GM18907 (cell line): ENCODE results near the gene CCDC136.

Source experiments
- ATAC-seq: cut with Tn5 transposase; IDR thresholded peaks from one replicate; pipeline ENCODE4 v1.9.1; 2021; ENCODE audit warnings: mild to moderate bottlenecking, moderate library complexity; ENCODE audit not compliant: unreplicated experiment

CCDC136 gene

DNA sequence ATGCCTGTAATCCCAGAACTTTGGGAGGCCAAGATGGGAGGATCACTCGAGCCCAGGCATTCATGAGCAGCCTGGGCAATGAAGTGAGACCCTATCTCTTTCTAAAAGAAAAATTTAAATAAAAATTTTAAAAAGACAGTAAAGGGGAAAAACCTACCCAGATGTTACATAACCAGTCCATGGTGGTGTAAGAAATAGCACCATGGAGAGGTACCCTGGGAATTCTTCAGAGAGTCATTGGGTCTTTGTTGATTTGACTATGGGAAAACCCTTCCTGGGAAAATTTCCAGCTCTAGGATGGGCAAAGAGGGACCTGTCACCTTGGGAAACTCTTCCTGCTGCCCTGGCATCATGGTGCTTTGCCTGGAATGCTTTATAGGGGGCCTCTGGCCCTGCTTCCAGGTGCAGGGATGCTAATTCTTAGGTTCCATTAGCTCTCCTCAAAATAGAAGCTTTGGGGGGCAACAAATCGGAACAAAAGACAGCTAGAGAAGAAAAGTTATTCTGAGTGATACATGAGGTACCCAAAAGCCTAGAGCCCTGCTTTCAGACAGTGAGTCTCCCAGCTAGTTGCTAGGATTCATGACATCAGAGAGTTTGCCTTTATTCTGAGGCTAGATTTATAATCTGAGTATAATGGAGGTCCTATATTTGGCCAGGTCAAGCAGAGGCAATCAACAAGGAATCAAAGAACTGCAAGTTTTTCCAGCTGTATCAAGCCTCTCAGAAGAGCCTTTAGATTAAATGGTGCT, 10.1 kb downstream of the CCDC136 start:
- ATAC-seq = no peak

DNA sequence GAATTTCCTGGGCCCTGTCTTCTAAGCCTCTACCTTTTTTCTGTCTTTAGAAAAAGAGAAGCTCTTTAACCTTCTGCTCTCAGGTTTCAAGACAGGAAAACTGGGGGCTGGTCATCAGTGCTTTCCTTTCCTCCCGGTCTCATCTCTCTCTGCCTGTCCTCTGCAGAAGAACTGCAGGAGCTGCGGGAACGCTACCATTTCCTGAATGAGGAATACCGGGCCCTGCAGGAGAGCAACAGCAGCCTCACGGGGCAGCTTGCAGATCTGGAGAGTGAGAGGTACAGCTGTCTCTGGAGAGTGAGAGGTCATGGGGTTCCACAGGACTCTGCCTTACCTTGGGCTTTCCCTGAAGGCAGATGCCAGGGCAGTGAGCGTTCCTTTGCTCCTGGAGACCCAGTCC, 12.7 kb downstream of the CCDC136 start:
- ATAC-seq = no peak

DNA sequence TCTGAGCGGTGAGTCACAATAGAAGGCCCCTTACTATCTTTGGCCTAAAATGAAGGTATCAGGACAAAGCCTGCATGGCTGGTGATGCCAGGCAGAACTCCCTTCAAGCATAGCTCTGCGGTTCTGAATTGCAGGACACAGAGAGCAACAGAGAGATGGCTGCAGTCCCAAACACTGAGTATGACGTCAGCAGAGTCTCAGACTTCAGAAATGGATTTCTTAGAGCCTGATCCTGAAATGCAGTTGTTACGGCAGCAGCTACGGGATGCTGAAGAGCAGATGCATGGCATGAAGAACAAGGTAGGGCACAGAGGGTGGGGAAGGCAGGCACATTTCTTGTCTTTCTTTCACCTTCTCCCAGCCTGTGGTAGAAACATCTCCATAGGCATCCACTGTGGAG, 13.5 kb downstream of the CCDC136 start:
- no peak for ATAC-seq

DNA sequence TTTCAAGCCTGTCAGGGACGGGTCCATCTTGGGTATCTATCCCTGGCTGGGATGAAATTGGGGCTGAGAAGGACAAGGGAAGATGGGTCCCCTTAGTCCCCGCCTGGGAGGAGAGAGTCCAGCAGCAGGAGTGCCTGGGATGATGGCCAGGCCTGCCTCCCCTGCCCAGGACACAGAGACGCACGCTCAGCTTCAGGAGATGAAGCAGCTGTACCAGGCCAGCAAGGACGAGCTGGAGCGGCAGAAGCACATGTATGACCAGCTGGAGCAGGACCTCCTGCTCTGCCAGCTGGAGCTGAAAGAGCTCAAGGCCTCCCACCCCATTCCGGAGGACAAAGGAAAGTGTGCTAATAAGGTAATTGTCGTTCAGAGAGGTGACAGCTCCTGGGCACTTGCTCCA, 15.4 kb downstream of the CCDC136 start:
- no peak for ATAC-seq

DNA sequence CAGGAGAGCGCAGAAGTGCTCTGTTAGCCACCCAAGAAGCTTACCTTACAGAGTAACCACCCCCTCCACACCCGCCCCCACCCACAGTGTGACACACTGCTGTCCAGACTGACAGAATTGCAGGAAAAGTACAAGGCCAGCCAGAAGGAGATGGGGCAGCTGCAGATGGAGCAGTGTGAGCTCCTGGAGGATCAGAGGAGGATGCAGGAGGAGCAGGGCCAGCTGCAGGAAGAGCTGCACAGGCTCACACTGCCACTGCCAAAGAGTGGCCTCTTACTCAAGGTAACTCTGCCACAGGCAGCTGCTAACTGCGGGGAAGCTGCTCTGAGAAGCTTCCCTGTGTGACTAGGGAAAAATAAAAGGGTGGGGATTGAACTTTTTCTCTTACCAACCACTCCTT, 17.6 kb downstream of the CCDC136 start:
- no peak for ATAC-seq

DNA sequence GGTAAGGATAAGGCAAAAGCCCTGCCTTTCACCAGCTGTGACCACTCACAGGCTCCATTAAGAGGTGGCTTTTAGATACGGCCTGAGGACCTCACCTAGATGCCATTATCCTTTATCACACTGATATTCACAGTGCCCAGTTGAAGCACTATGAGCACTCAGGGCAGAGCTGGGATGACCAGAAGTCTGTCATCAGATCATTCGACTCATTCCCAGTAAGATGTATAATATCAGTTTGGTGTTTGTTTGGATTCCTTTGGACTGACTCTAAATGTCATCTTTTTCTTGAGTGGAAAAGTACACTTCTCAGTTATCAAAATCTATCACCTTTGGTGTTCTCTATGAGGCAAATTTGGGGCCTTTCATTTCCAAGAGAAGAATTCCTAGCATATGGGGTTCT, 18.7 kb downstream of the CCDC136 start:
- ATAC-seq = no peak

DNA sequence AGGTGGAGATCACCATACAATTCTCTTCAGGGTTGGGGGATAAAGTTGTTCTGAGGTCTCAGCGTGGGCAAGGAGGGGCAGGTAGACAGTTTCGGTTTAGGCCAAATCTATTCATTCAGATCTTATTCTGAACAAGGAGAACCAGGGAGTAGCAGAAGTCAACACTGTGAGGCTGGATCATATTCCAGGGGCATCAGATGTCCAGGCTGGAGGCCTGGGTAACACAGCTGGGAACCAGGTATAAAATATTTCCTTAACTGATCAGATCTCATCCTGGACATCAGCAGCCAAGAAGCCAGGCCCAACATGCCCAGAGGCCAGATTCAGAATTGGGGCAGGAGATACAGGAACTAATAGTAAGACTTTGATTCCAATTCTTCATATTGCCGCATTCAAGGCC, 19.2 kb downstream of the CCDC136 start:
- ATAC-seq = no peak

DNA sequence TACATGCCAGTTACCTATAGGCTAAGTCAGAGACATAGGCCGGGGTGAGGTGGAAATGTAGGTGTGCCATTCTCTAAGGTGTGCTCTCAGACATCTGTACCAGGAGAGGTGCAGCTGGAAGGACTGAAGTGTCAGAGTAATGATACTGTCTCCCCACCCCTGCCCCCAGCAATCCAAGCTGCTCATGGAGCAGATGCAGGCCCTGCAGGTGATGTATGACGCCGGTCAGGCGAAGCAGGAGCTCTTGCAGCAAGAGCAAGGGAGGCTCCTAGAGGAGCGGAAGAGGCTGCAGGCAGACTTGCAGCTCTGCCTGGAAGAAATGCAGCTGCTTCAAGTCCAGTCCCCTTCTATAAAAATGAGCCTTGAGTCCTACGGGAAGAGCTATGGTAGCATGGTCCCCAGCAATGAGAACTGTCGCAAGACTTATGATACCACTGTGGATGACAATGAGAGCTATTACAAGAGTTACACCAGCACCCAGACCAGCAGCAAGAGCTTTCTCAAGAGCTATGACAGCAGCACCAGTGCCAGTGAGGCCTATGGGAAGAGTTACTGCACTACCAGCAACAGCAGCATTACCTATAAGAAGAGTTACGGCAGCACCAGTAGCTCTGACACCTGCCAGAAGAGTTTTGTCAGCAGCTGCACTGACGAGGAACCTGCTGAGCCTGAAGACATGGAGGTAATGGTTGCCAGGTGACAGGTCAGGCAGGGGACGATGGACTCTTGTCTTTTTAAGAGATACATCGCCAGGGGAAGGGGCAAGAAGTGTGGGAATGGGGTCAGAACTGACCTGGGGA, 20.1 kb downstream of the CCDC136 start:
- ATAC-seq = no peak

DNA sequence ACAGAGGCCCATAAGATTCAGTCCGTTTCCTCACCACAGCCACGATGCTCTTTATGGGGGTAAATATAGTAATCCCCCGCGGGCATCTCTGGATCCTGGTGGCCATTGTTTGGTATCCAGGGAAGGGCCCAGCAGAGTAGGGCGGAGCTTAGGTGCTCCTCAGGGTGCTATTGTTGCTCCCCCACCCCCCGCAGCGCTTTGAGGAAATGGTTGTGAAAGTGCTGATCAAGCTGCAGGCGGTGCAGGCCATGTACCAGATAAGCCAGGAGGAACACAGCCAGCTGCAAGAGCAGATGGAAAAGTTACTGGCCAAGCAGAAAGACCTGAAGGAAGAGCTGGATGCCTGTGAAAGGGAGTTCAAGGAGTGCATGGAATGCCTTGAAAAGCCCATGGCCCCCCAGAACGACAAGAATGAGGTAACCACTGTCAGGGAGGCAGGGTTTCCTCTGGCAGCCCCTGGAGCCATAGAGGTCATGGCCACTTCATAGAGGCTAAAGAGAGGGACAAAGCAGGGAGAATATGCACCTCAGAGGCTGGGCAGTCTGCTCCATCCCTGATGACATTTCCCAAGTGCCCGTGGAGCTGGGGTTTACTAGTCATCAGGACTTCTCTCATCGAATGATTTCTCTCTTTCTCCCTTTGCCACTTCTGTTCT, 20.9 kb downstream of the CCDC136 start:
- ATAC-seq = no peak

DNA sequence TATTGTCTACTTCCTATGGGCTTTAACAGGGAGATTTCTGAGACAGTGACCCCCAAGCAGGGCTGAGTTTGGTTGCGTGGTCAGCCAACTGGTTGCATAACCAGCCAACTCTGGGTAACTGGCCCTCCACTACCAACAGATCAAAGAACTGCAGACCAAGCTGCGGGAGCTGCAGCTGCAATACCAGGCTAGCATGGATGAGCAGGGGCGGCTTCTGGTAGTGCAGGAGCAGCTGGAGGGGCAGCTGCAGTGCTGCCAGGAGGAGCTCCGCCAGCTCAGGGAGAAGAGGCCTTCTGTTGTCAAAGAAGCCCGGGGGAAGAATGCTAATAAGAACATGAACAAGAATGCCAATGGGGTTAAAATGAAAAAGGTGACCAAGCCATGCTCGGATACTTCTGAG, 22.7 kb downstream of the CCDC136 start:
- ATAC-seq = no peak

DNA sequence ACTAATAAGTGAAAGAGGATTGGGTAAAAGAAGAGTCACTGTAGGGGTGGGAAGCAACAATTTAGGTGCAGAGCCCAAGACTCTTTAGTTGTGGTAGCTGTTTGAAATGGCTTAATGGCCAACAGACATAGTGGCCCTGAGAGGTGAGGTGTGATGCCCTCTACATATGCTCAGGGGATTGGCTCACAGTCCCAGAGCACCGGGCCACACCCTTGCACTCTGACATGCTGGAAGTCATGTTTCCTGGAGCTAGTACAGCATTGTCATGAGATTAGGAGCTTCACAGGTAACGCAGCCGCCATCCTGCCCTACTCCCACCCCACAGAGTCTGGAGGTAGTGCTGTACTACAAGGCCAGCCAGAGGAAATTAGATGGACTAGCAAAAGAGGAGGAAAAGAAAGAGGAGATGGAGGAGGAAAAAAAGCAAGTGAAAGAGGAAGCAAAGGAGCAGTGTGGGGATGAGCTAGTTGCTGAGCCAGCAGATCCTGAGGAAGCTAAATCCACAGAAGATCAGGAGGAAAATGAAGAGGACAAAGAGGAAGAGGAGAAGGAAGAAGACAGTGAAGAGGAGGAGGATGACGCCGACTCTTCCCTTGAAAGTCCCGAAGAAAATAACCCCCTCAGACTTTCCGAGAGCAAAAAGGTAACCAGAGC, 23.6 kb downstream of the CCDC136 start:
- no peak for ATAC-seq

DNA sequence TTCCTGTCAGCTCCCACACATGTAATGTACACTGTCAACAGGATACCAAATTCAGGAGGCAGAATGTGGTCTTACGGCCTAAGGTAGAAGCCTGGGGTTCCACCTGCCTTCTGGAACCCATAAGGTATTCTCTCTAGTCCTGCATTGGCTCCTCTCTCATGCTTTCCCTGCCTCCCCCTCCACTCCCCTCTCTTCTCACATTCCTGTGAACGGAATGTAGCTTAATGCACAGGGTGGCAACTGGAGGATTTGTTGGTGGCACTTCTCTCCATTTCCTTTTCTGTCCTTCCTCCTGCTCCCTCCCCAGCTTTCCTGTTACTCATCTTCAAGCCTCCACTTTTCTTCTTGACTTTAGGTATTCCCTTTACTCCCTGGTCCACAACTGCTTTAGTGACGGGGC, 26.9 kb downstream of the CCDC136 start:
- no peak for ATAC-seq

DNA sequence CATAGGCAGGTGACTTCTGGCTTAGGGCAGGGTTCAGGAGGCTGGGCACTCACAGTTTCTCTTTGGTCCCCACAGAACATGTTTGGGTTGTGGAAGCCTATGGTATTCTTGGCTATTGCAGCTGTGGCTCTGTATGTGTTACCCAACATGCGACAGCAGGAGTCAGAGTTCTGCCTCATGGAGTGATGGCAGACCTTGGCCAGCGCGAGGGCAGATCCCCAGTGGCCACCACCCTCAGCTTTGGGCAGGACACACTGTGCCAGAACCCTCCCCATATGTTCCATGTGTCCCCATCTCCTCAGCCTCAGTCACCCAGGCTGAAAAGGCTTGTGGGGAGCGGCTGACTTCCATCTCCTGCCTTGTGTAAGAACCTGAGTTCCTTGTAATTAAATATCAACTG, 30.0 kb downstream of the CCDC136 start:
- ATAC-seq = no peak

DNA sequence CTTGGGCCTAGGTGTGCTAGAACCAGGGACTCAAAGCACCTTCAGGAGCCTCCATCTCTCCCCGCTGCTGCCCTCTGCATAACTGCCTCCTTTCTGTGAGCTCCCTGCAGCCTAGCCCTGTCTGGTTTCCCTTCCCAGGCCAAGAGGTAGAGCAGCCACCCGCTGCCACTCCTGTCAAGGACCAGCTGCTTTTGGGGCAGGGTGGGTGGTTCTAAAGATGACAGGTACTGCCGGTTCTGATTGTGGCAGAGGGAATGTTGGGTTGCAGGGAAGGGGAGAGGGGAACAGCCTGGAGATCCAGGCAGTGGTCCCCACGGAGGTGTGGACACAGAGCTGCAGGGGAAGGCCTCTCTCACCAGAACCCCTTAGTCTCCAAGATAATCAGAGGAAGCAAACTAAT, 34.7 kb downstream of the CCDC136 start:
- ATAC-seq = no peak

DNA sequence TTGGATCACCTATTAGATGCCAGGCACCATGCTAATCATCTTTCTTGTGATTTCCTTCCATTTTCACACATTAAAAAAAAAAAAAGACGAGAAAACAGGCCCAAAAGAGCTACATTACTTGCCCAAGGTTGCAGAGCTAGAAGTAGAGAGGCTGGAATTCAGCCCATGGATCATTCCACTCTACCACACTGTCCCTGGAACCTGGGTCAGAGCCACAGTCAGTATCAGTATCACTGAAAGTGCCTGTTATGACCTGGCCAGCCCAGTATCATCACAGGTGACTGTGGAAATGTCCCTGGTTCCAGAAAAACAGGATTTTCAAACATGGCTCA, 35.1 kb downstream of the CCDC136 start:
- no peak for ATAC-seq

DNA sequence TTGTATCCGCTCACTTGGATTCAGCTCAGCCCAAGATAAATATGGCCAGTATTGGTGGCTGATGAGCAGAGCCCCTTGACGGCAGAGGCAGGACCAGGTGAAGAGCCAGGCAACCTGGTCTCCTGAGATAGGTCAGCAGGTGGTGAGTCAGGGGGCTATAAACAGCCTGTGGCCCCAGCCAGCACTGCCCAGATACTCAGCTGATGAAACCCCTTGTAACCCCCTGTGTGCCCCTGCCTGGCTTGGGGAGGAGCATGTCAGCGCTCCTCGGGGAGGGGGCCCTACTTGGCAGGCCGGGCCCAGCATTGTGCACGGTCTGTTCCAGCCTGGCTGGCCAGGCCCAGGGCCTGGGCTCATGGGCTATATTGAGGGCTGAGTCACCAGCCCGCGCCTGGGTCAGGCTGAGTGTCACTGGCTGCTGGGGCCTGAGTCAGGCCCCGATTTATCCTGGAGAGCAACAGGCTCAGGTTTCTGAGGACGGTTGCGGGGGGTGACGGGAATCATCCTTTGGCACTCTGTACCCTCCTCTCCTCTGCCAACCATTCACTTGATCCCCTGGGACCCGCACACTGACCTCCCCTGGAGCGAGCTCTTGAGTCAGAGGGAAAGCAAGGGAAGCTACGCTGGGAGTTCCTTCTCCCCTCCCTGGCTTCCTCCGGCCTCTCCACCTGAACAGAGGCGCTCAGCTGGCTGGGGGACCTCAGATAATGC, 35.6 kb downstream of the CCDC136 start:
- ATAC-seq = no peak

DNA sequence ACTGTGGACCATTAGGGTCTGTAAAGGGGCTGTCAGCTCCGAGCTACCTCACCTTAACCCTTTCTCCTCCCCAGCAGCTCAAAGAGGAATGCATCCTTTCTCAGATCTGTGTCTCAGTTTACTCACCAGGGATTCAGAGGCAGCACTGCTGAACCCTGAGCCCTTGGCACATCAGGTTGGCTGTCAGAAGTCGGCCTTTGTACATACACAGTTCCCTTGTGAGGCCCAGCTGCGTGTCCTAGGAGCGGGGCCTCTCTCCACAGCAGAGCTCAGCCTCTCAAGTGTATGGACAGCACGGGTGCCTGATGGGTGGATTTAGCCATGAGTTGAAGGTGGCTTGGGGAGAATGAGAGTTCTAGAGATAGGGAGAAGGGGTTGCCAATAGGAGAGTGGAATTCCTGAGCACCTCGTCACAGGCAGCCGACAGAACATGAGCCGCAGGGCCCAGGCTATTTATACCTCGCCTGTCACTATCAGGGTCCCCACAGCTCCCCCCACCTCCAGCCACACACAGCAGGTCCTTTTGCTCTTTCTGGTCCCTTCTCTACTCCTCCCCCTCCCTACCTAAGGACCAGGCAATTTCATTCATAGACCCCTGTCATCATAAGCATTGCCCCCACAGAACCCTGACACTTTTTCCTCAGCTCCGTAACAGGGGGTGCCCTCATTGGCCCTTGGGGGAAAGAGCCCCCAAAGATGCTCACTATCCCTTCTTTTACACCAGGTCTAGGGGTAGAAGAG, 36.4 kb downstream of the CCDC136 start:
- no peak for ATAC-seq

DNA sequence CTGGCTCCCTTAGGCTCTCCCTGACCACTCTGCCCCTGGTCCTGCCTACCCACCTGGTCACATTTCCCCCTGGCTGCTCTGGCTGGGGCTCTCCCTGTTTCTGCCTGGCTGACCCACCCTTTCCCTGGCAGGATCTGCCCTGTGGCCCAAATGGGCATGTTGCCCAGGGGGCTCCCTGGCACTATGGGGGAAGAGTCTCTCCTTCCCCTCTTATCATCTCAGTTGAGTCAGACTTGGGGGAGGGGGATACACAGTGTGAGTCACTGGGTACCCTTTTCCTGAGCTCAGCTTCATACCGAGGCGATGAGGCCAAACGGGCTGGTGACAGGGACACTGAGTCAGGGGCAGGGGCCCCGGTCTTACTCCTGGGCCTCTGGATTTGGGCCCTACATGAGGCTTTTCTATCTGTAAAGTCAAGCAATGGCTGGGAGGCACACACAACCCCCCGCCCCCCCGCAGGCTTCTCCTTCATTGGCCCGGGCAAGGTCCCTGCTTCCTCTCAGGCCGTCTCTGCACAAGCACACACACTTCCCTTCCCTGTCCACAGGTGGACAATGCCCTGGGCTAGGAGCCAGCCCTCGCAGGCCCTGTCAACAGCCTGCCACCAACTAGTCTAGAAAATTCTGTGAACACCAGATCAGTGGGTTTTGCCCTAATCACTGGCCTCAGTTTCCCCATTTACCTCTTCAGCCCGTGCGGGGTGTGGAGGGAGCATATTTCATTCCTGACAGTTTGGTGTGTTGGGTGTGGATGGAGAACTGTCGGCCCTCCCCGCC, 37.8 kb downstream of the CCDC136 start:
- no peak for ATAC-seq
